HG03064 (cell line): ENCODE results near the gene CTSC.
"Not testable (repeated sequence)": the region's sequence is repeated elsewhere in the genome, so short reads cannot be mapped to it uniquely, and the experiment has no call there.

Experiments
- ATAC-seq: cut with Tn5 transposase; IDR thresholded peaks from one replicate; pipeline ENCODE4 v1.9.1; 2021; ENCODE audit warnings: low read depth; ENCODE audit not compliant: unreplicated experiment

The CTSC gene

DNA sequence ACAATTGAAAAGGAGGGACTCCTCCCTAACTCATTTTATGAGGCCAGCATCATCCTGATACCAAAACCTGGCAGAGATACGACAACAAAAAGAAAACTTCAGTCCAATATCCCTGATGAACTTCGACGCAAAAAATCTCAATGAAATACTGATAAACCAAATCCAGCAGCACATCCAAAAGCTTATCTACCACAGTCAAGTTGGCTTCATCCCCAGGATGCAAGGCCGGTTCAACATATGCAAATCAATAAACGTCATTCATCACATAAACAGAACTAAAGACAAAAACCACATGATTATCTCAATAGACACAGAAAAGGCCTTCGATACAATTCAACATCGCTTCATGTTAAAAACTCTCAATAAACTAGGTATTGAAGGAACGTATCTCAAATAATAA, 14.7 kb downstream of the CTSC start:
- ATAC-seq: not testable (repeated sequence)

DNA sequence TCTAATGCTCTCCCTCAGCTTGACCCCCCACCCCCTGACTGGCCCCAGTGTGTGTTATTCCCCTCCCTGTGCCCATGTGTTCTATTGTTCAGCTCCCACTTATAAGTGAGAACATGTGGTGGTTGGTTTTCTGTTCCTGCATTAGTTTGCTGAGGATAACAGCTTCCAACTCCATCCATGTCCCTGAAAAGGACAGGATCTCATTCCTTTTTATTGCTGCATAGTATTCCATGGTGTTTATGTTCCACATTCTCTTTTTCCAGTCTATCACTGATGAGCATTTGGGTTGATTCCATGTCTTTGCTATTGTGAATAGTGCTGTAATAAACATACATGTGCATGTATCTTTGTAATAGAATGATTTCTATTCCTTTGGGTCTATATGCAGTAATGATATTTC, 16.1 kb downstream of the CTSC start:
- ATAC-seq: not testable (repeated sequence)

DNA sequence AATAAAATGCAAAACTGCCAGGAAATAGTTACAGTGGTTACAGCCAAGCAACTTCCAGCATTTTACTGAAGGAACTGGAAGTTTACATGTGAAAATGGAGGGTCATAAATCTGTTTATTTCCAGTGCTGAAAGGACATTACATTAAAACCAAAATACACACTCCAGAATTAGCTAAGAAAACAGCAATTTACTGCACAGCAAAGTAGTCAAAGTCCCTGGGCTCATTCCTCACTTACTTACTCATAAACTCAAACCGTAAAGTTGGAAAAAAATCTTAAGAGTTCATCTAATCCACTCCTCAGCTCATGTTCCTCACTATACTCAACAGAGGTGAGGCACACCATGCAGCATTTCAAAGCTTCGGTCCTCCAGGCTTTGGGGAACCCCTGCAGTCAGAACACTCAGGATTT, 17.4 kb downstream of the CTSC start:
- no peak for ATAC-seq

DNA sequence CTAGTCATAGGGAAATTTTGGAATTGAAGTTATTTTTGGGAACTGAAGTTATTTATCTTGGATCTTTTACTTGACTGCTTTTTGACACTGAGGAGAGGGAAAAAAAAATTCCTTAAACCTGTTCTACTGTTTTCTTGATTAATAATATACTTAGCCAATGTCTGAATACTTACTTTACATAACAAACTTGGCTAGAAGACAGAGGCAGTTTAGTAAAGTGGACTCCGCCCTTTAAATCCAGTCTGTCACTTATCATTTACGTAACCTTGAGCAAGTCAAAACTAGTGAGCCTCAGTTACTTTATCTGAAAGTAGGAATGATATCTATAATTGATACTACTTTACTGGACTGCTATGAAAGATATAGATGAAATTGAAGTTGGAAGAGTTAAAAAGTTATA, 19.5 kb downstream of the CTSC start:
- no peak for ATAC-seq

DNA sequence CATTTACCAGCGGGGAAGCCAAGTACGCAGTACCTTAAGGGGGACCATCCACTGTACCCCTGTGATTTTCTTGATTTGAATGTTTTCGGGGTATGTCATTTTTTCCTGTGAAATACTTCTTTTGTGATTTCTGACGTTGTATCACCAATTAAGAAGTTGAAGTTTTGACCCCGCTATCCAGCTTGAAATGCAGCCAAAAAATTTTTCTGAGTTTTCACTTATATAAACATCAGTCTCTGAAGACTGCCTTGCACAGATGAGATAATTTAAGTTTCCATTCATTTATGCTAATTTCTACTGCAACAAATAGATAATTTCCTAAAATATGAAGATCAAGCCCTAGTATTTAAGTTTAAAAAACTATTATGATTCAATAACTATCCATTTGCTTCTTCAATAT, 20.0 kb downstream of the CTSC start:
- no peak for ATAC-seq

DNA sequence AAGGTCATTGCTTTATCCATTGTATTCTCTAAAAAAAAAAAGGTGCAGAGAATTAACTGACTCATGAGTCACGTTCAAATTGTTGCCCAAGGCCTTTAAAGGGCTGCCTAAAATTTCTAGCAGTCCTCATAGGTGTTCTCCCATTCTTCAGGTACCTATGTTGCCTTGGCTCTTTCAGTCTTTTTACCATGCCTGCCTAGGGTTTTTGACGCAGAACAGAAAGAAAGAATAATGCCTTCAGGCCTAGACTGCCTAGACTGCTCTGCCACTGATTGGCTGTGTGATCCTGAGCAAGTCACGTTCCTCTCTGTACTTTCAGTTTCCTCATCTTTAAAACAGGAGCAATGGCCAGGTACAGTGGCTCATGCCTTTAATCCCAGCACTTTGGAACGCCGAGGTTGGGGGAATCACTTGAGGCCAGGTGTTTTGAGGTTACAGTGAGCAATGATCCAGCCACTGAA, 21.5 kb downstream of the CTSC start:
- no peak for ATAC-seq

DNA sequence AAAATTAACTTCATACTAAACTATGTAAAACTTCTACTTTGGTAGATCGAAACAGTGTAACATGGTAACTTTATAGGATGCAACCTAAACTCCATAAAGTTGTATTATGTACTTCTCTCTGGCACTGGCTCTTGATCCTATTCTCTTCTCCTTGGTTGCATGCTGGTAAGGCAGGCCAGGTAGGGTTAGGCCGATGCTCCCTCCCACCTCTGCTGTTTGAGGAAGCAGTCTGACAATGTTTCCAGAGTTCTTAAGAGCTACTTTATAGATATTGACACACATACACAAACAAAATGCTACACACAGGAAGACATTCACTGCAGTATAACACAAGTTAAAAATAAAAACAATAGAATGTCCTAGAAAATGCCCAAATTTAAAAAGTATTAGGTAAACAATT, 22.5 kb downstream of the CTSC start:
- ATAC-seq: no peak

DNA sequence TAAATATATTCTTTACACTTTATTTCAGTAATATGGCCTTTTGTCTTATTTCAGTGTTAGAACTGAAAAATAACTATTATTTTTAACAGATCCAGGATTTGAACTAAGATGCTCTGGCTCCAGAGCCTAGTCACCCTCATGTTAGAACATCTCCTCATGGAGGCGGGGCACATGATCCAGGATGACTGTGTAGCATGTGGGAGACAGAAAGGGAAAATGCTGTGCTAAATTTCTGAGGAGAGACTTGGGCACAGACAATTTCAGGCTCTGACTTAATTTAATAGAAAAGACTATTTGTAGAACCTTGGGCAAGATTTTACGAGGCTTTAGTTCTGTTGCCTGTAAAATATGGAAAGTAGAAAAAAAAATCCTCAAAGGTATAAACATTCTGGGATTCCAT, 24.1 kb downstream of the CTSC start:
- no peak for ATAC-seq

DNA sequence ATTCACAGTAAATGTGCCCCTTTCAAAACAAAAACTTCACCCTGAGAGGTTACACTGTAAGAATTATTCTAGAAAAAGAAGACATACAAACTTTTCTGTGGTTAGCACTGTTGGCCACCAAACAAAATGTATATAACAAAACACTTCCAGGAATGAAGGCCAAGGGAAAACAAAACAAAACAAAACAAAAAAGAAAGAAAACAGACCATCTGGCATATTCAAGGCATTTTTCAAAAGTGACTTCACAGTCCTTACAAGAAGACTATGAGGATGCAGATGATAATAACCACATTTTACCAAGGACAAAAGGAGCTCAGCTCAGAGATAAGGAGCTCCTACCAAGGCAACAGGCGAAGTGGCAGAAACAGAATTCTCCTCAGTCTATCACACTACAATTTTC, 24.9 kb downstream of the CTSC start:
- no peak for ATAC-seq

DNA sequence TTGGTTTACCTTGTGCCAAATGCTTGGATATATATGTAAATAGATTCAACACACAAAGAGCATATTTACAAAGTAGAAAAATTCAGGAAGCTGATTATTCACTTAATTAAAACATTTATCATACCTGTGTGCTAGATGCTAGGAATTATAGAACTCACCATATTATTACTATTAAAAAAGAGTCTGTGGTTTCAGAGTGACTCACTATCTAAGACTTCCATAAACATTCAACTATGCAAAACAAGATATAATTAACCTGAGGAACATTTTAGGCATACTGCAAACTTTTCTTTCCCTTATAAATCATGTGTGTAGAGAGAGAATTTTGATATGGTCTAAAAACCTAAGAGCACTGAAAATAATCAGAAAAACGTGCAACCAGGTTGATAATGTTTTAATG, 27.3 kb downstream of the CTSC start:
- ATAC-seq: no peak

DNA sequence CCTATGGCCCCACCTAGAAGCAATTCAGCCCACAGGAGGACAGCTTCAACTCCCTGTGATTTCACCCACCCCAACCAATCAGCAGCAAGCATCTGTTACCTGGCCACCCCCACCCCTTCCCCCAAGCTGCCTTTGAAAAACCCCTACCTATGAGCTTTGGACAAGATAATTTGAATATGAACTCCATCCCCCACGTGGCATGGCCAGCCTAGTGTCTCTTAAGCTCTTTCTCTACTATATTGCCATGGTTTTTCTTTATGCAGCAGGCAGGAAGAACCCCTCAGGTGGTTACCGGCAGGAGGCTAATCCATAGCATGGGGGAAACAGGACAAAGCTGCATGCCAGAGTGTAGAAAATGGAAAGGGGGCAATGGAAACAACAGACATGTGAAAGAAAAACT, 29.0 kb downstream of the CTSC start:
- no peak for ATAC-seq

DNA sequence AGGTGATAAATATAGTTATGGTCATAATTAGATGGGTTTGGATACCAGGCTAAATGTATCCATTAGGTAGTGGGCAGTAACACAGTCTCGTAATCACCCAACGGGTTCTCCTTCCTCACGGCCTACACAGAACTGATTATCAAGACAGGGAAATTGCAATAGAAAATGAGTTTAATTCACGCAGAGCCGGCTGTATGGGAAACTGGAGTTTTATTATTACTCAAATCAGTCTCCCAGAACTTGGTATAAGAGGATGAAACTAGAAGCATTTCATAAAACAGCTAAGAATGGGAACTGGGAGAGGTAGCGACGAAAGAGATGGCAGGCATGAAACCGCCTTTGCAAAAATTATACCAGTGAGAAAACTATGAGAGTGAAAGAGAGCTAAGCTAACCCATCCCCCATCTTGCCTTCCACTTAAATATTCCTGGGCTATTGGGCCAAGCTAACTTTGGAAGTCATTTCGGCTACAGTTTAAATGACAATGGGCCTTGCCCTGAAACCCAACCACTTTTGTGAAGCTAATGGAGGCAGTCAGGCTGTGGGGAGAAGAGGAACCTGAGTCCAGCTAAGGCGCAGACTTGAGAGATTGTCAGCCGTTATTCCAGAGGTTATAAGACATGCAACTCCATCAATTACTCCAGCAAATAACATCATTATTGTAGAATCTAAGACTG, 29.6 kb downstream of the CTSC start:
- peak; percentile 47 for ATAC-seq

DNA sequence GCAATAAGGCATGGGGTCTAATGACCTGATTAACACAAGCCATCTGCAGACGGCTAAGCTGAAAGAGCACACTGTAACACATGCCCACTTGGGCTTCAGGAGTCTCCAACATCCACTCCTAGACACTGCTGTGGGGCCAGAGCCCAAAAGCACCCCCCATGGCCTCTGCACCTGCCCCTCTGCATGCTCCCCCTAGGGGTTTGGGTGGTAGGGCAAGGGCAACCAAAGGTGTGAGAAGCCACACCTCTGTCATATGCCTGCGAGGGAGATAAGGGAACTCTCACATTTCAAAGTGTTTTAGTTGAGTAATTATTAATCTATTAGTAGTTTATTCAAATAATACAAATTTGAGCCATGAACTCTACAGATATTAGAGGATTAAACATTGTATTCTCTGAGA, 30.8 kb downstream of the CTSC start:
- no peak for ATAC-seq

DNA sequence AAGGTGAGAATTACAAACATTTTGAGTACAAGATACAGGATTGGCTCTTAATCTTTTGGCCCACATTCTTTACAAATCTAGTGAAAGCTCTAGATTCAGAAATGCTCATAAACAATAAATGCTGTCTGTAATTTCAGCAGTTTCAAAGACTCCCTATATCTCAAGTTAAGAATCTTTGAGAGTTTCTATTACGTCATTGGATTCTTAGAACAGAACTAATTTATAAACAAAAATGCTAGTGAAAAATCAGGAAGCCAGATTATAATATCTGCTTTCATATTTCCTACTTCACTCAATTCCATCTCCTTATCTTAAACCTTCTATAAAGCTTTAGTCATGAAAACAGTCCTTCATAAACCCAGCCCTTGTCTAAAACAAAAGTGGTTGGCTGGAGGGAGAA, 32.1 kb downstream of the CTSC start:
- no peak for ATAC-seq

DNA sequence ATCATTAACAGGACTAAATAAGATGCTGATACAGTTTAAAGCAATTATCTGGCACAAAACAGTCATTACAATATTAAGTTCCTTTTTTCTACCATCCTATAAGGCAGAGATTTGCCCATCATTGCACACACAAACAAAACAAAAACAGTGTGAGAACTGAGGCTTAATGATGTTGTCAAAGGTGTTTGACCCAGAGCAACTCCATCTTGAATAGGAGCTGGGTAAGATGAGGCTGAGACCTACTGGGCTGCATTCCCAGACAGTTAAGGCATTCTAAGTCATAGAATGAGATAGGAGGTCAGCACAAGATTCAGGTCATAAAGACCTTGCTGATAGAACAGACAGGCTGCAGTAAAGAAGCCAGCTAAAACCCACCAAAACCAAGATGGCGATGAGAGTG, 33.2 kb downstream of the CTSC start:
- no peak for ATAC-seq

DNA sequence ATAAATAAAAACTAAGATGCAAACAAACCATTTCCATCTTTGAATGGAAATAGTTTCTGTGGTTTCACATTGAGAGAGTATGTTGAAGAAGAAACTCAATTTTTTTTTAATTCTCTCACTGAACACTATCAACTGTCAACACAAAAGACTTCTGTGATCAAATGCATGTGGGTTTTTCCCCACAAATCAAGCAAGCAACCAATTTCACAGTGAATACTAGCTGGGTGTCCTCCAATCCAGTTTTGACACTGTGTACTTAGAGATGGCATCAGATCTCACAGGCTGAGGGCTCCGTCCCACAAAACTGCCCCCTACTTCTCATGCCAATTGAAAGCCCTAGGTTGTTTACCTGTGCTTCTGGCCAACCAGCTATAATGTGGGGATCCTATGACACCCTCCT, 34.5 kb downstream of the CTSC start:
- ATAC-seq: no peak

DNA sequence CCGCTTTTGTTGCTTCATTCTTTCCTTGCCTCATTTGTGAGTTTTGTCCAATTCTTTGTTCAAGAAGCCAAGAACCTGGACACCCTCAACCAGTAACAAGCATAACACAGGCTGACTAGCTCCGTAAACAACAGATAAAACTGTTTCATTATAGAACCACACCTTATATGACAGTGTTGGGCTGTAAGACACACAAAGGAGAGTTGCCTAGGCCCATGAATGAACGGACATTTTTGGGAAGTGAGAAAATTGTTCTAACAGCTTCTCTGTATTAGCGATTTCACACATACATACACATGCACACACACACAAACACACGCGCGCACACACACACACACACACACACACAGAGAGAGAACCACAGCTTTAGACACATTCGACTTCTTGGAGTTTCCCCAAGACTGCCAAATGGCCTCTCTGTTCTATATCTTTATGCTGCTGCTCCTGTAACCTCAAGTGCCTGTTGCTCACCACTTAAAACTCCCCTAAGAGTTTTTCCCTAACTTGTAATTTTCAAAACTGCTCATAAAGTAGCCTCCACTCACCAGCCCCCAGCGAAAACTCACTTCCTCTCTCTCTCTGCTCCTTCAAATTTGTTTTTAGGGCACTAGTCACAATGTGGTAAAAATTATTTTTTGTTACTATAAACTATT, 35.9 kb downstream of the CTSC start:
- ATAC-seq: peak; percentile 54

DNA sequence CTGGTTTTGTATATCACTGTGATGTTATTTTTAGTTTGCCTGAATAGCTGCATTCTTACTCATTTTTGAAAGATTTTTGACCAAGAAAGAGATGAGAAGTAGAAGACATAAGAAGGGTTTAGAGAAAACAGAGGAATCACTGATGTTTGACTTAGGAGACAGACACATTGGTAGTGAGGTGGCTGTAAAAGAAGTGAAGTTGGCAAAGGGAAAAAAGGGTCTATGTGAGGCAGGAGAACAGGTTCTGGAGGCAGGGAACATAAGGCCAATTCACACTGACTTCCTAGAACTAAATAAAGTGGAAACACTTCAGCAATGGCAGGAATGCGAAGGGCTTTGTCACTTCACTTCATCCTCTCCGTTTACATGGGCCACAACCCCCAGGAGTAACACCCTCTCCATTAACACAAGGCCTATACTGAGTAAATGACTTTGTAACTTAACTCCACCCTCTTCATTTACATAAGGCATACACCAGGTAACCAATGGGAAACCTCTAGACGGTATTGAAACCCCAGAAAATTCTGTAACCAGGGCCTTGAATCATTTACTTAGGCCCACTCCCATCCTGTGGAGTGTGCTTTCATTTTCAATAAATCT, 36.5 kb downstream of the CTSC start:
- peak; percentile 79 for ATAC-seq

DNA sequence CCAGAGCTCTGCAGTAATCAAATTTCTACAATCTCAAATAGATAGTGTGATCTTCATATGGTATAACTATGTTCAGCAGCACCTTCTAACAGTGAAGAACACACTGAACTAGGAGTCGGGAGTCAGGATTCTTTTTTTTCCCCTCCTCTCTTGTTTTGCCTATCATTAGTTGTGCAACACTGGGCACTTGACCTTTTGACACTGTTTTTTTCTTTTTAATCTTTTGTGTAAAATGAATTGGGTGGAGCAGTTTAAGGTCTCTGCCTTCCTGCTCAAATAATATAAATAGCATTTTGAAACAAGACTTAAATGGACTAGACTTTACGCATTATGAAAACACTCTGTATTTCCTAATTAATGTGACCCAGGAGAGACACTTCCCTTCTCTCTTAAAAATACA, 39.7 kb downstream of the CTSC start:
- ATAC-seq: no peak

DNA sequence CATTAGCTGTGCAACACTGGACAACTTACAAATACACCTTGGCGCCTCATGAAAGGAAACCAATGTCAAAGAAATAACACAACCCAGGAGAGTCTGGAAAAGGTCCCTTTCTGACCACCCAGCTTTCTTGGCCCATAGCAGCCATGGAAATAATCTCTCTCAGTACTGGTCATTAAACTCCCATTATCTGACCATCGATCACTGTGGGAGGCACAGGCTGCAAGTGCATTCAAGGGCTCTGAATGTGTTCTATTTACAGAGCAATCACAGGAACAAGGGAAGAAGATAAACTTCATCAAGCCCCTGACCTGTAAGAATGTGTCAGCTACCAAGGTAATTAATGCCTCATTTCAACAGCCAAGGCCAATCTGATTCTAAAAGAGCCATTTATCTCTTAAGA, 40.1 kb downstream of the CTSC start:
- no peak for ATAC-seq

DNA sequence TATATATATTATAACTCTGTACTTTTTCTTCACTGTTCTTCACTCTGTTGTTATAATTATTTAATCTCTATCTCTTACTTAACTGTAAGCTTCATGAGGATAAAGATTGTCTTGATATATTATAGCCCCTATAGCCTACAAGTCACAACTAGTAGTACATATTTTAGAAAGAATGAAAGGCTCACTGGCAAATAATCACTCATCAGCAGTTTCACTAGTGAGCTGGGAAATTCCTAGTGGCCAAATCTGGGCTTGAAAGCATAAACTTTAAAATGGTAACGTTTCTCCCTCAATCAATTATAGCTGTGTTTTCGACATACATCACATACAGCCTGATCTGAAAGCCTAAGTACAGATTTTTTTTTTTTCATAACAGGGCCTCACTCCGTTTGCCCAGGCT, 42.5 kb downstream of the CTSC start:
- ATAC-seq: no peak

DNA sequence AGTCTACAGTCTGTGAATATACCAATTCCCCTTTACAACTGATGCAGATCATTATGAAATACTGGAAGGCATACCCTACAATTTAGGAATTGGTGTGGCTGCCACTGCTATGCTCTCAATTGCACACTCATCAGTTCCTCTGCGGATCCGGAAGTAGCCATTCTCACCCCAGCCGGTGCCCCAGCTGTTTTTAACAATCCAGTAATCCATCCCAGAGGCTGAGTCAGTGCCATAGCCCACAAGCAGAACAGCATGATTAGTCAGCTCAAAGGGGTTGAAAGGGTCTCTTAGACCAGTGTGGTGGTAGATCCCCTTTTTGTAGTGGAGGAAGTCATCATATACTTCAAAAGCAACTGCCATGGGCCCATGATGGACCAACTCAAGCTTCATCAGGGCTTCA, 43.6 kb downstream of the CTSC start:
- ATAC-seq: no peak
